ENCODE data around the gene TTLL13.

DNA sequence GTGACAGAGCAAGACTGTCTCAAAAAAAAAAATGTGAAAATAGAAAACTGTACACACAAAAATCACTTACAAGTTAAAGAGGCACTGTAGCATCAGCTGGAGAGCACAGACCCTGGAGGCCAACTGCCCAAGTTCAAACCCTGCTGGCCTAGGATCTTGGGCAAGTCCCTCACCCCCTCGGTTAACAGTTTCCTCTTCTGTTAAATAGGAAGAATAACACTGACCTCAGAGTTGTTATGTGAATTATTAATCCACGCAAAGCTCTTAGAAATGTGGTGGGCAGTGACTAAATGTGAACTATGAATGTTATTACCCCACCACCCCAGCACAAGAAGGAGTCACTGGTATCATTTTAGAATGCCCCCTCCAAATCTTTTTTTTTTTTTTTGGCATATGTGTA, 26.8 kb upstream of the TTLL13 start:
- TF ChIP-seq, protein P1, sequence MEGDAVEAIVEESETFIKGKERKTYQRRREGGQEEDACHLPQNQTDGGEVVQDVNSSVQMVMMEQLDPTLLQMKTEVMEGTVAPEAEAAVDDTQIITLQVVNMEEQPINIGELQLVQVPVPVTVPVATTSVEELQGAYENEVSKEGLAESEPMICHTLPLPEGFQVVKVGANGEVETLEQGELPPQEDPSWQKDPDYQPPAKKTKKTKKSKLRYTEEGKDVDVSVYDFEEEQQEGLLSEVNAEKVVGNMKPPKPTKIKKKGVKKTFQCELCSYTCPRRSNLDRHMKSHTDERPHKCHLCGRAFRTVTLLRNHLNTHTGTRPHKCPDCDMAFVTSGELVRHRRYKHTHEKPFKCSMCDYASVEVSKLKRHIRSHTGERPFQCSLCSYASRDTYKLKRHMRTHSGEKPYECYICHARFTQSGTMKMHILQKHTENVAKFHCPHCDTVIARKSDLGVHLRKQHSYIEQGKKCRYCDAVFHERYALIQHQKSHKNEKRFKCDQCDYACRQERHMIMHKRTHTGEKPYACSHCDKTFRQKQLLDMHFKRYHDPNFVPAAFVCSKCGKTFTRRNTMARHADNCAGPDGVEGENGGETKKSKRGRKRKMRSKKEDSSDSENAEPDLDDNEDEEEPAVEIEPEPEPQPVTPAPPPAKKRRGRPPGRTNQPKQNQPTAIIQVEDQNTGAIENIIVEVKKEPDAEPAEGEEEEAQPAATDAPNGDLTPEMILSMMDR (IDR thresholded peaks at IDR 0.05): no peak
- no peak for TF ChIP-seq POLR2A (IDR thresholded peaks at IDR 0.05)
- no peak for TF ChIP-seq POLR2AphosphoS5 (IDR thresholded peaks at IDR 0.05)
- no peak for TF ChIP-seq EP300 (IDR thresholded peaks at IDR 0.05; ENCODE audit: low read depth)
